Coronary artery (tissue), 2 donors: ENCODE data around the gene MARCHF7.
"Not testable (repeated sequence)": the region's sequence is repeated elsewhere in the genome, so short reads cannot be mapped to it uniquely, and the experiment has no call there.

Source experiments
- DNase-seq: peaks from one replicate; pipeline ENCODE4 v3.0.0-alpha.2; 2017; ENCODE audit warnings: low spot score
- H3K27ac ChIP-seq, 2 donors: fragments of 200-600 bp; sonication (generic); one replicate each; pipeline ENCODE4 v1.5.1; 2016 to 2019
- H3K4me3 ChIP-seq: fragments of 200-600 bp; sonication (generic); 2 replicates; pipeline ENCODE4 v1.5.1; 2016; ENCODE audit warnings: mild to moderate bottlenecking, moderate library complexity
- CTCF ChIP-seq: fragments of 200-600 bp; sonication (generic); IDR thresholded peaks from one replicate; pipeline ENCODE4 v1.5.1; 2019; ENCODE audit warnings: antibody characterized with exemption

The MARCHF7 gene, protein sequence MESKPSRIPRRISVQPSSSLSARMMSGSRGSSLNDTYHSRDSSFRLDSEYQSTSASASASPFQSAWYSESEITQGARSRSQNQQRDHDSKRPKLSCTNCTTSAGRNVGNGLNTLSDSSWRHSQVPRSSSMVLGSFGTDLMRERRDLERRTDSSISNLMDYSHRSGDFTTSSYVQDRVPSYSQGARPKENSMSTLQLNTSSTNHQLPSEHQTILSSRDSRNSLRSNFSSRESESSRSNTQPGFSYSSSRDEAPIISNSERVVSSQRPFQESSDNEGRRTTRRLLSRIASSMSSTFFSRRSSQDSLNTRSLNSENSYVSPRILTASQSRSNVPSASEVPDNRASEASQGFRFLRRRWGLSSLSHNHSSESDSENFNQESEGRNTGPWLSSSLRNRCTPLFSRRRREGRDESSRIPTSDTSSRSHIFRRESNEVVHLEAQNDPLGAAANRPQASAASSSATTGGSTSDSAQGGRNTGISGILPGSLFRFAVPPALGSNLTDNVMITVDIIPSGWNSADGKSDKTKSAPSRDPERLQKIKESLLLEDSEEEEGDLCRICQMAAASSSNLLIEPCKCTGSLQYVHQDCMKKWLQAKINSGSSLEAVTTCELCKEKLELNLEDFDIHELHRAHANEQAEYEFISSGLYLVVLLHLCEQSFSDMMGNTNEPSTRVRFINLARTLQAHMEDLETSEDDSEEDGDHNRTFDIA

DNA sequence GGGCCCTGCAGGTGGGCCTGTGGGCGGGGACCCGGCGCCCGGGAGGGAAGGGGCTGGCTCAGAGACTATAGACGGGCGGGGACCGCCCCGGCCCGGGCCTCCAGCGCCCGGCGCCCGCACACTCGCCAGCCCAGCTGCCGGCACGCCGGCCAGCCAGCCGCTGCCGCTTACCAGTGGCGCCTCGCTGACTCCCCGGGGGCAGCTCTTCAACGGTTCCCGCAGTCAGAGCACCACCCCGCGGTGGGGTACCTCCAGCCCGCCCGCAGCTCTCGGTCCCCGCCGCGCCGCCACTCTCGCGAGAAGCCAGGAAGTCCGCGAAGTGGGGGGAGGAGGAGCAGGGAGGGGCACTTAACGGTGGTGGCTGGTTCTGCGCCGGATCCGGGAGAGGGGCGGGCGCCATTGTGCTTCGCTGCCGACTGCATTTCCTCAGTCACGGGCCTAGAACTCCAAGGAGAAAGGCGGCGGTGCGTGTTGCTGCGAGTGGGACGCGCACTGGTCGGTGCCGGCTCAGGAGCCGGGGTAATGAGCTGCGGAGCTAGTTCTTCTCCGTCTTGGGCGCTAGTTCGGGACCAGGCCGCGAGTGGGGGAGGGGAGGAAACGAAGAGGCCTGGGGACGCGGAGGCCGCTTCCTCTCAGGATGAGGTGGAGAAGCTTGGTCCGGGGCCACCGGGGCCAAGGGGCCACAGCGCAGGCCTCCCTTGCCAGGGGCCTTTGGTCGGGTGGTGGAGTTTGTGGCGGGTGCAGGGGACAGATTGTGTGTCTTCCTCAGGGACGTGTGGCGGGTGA lies at the start of gene MARCHF7:
Gene MARCHF7 (plus strand): TSS at position 364 of the 786 bp plus-strand sequence. CDS start 16,517 bp downstream, outside the sequence.
- TF ChIP-seq CTCF: peak; percentile 42
- H3K4me3 ChIP-seq: peak within 1 kb of the TSS; percentile 78
- peak within 1 kb of the TSS; percentile 93 to 94 for H3K27ac ChIP-seq
- peak; percentile 97 for DNase-seq

GRCh38 chr2:159667423-159667822 lies 44.9 kb upstream of the MARCHF7 start:
- not testable (repeated sequence) for H3K4me3 ChIP-seq, H3K27ac ChIP-seq, DNase-seq

DNA sequence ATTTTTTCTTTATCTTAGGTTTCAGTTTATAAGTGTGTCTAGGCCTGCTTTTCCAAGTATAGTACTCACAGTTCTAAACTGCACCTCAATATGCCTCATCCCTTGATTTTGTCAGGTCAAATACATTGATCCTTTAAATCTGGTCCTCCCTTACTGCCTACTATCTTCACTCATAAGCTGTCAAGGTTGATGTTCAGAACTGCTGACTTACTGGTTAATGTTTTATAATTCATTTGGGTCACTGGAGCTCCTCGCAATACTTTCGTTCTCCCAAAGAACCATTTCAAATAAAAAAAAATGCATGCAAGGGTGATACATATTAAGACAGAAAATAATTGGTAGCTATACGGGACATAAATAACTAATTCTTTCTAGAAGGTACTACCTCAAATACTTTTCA lies 41.3 kb upstream of the MARCHF7 start:
- H3K4me3 ChIP-seq: no peak overlapping the region
- TF ChIP-seq CTCF: no peak
- DNase-seq: no peak
- H3K27ac ChIP-seq: no peak overlapping the region

- H3K4me3 ChIP-seq: no peak overlapping the region
- no peak for DNase-seq
- no peak overlapping the region for H3K27ac ChIP-seq
- no peak for TF ChIP-seq CTCF
Observed at GRCh38 chr2:159677654-159678053, 34.7 kb upstream of the MARCHF7 start.

- DNase-seq: no peak
- no peak for TF ChIP-seq CTCF
Observed at GRCh38 chr2:159680692-159681091, 31.6 kb upstream of the MARCHF7 start.

GRCh38 chr2:159683817-159684216 lies 28.5 kb upstream of the MARCHF7 start:
- Histone ChIP-seq H3K27ac (no peak overlapping the region), H3K4me3 (no peak overlapping the region)
- no peak for DNase-seq
- TF ChIP-seq CTCF: no peak

More at GRCh38 chr2:159680692-159681091, 31.6 kb upstream of the MARCHF7 start:
- Histone ChIP-seq H3K4me3 (no peak overlapping the region), H3K27ac (no peak overlapping the region)

- Histone ChIP-seq H3K4me3 (no peak overlapping the region), H3K27ac (no peak overlapping the region)
- DNase-seq: no peak
- TF ChIP-seq CTCF: no peak
Observed at GRCh38 chr2:159684796-159685195, 27.5 kb upstream of the MARCHF7 start.
